Left colon (tissue), 2 donors: ENCODE measurements around the gene MGLL. TPM values are rescaled to one million over a fixed set of nuclear protein-coding genes. Genes with fewer than 3 reads are reported as not detected.

Experiments used
- ATAC-seq: fragments of 200-7000 bp; cut with Tn5 transposase; one replicate; pipeline ENCODE4 v1.9.1; 2020; ENCODE audit warnings: mild to moderate bottlenecking, moderate library complexity
- DNase-seq, 2 donors: peaks; one replicate each; pipeline ENCODE4 v3.0.0-alpha.2; 2020
- intact Hi-C, 2 donors: fragments of 100-400 bp; cut with DNase I in 1 of 2; cut with micrococcal nuclease in 1 of 2; formaldehyde crosslinking; loops; one replicate each; pipeline versions ENCODE4 v1.11.2 to v1.14.0; 2022; cut with DNase I, micrococcal nuclease
- total RNA-seq, 2 donors: library from RNA; stranded (reverse); fragmentation: NEBNext Ultra II Directional; extraction: Animal tissue kit (Norgen Biotek cat#: 25700); gene quantifications; one replicate each; pipeline ENCODE4 v1.2.1, GENCODE V29; 2021
- donor health status: DM: no; HTN: no; CAD: no.
- donor health status: DM: yes; HTN: yes; CAD: no.

The MGLL gene
- total RNA-seq, 2 donors from 2014 or later: 271 to 338 TPM

DNA sequence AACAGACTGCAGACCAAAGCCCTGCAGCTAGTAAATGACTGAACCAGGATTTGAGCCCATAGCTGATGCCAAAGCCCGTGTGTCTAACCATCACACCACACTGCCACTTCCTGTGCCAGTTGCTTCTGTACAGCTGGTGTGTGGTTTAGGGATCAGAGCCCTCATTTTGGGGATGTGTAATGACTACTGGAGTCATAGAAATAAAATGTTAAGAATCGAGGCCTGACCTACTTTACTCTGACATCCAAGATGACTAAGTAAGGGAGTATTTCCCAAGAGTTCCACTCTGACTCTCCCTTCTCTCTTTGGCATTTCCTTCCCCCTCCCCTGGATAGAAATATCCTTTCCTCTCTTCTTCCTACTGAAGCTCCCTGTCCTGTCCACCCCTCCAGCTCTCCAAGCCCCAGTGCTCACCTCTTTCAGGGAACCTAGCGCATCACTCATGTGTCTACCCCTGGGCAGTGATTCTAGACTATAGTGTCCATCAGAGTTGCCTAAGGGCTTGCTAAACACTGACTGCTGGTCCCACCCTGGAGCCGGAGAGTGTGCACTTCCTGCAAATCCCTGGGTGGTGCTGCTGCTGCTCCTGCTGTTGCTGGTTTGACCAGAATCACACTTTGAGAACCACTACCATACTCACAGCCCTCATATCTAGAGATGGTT is 53.8 kb downstream of the MGLL start:
- peak; percentile 47 for ATAC-seq
- intact Hi-C loops: no loop called here
- peak in 1 of 2 donors; percentile 24 for DNase-seq

DNA sequence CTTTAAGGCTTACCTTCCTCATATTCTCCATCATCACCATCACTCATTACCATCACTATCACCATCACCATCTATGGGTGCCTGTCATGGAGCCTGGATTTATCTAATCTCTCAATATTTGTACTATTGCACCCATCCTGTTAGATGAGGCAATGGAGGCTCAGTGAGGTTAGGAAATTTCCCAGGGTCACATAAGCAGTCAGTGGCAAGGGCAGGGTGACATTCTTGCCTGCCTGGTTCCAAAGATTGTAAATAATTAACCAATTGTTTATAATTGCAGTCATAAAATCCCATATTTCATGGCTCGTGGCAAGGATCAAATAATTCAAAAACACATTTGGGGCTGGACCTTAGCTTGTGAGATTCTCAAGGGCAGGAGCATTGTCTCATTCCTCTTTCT is 55.2 kb downstream of the MGLL start:
- ATAC-seq: peak; percentile 48
- intact Hi-C loops: no loop called here

DNA sequence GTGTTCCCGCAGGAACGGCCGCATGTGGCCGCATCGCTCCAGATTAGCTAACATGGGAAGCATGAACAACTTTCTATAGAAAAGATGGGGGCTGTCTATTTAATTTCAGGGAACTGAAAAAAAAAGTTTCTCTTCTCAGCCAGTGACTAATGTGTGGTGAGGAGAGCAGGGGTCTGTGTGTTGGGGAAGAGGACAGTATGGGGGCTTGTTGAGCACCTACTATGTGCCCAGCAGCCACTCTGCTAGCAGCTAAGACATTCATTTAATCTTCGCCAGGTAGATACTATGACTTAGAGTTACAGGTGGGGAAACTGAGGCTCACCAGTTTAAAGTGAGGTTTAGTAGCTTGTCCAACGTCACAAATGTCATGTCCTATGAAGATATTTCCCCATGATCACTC is 56.6 kb downstream of the MGLL start:
- intact Hi-C loops: no loop called here
- DNase-seq (no peak), ATAC-seq (no peak)

More for the DNA sequence above, 55.2 kb downstream of the MGLL start:
- DNase-seq: no peak

DNA sequence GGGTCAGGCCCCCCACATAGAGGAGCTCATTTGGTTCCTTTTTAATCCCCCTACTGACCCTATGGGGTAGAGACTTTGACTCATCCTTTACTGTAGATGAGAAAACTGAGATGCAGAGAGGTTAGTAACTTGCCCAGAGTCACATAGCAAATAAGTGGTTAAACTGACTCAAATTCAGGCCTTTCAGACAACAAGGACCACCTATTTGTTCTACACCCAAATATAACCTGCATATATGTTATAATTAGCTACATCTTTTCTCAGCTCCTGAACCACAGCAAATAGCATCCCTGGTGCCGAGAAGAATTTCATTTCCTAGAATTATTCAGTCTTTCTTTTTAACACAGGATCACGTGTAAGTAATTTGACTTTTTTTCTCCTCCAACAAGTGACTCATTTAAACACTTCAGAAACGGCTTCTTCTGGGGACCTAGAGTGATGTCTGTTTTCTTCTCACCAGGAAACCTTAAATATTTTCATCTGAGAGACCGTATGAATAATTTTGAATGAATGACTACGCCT is 57.4 kb downstream of the MGLL start:
- DNase-seq (no peak), ATAC-seq (no peak)
- intact Hi-C loops: no loop called here

DNA sequence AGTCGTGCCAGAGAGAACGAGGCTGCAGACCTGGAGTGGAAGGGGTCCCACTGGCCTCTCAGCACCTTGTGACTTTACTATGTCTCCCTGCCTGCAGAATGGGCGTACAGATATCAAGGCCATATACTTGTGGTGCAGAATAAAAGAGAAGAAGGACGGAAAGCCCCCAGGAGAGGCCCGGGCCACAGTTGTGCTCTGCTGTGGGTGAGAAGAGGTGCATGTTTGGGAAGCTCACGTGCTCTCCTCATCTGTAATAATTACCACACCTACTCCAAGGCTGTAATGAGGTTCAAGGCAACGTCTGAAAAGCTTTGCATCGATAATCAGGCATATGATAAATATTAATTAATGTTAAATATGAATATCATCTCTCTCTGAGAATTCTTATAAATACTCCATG is 58.0 kb downstream of the MGLL start:
- intact Hi-C loops: no loop called here
- no peak for DNase-seq
- no peak for ATAC-seq

DNA sequence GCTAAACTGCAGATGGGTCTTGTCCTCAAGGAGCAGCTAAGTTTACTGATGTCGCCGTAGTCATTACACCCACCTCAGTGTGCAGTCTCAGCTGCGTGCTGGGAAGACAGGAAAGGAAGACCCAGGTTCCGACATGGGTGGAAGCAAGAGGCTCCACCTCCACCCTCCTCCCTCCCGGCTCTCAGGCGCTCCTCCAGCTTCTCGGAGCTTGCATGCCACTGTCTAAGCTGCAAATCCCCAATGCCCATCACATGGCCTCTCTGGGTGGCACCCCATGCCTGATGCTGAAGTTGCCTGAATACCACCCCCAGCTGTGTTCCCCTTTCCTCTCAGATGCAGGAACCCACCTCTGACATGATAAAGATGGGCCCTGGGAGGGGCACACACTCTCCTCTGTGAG is 58.5 kb downstream of the MGLL start:
- DNase-seq (peak in 1 of 2 donors; percentile 19), ATAC-seq (no peak)
- intact Hi-C loops: no loop called here

DNA sequence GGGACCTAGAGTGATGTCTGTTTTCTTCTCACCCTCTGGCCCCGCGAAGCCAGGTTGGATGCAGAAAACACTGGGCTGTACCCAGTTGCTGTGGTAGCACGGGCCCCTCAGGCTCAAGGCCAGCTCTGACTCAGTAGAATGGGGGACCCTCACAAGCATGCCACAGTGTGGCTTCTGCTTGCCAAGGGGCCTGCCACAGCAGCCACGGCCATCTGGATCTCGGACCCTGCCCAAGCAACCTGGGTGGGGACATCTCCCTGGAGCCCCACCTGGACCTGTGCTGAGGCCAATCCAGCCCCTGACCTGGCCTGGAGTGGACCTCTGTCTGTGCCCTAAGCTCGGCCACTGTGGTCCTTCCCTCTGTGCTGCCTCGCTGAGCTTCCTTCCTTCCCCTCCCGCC is 59.0 kb downstream of the MGLL start:
- ATAC-seq (no peak), DNase-seq (peak in 1 of 2 donors; percentile 24)
- intact Hi-C loops: no loop called here

DNA sequence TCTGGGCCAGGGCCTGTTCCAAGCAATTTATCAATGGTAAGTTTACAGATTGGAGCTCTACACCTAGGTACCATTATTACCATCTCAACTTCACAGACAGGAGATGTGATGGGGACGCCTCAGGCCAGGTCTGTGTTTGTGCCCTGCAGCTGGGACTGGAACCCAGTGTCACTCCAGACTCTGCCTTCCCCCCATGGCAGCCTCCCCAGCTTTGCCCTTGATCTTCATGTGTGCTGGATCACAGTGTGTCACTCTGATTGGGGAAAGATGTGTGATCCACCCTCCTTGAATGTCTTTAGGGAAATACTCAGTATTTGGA is 59.6 kb downstream of the MGLL start:
- intact Hi-C loops: no loop called here
- DNase-seq: peak in 1 of 2 donors; percentile 21
- ATAC-seq: no peak

DNA sequence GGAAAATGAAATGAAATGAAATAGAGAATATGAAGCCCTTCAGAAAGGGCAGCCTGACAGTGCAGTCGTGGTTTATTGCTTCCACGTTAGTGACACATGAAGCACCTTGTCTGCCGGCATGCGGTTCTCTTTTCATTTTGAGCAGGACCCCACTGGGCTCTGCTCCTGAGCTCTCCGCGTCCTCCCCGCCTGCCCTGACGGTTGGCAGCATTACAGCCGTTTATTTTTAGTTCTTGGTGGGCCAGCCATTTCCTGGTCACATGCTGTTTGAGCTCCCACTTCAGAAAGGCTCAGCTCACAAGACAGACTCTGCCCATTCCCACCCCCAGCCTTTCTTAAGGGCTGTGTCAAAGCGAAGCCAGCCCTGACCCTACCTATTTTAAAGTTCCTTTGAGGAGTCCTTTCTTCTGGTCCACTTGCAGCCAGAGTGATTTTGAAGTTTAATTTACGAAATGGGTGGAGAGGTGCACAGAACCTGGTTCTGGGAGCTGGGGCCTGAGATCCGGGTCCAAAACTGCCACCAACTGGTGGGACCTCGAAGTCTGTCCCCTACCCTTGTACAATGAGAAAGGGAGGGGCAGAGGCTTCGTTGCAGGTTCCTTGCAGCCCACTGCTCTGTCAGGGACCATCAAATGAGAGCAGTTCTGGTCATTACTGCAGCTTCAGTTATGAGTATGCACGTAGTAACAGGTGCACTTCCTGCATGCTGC is 60.1 kb downstream of the MGLL start:
- DNase-seq: peak in 1 of 2 donors; percentile 41
- ATAC-seq: no peak
- intact Hi-C loops: no loop called here

DNA sequence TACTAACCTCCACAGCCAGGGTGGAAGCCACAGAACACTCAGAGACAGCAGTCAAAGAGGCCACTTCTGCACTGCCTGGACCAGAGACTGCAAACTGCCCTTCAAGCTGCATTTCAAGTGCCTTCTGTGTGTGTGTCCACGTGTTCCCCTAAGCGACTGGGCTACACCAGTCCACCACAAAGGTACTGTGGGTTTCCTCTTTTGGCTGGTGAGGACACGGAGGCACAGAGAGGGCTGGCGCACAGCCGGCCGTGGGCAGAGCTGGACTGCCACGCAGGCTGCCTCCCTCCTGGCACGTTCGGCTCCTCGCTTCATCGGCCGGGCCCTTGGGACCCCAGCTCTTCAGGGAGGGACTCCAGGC is 60.9 kb downstream of the MGLL start:
- ATAC-seq: no peak
- intact Hi-C loops: no loop called here
- peak in 1 of 2 donors; percentile 35 for DNase-seq

DNA sequence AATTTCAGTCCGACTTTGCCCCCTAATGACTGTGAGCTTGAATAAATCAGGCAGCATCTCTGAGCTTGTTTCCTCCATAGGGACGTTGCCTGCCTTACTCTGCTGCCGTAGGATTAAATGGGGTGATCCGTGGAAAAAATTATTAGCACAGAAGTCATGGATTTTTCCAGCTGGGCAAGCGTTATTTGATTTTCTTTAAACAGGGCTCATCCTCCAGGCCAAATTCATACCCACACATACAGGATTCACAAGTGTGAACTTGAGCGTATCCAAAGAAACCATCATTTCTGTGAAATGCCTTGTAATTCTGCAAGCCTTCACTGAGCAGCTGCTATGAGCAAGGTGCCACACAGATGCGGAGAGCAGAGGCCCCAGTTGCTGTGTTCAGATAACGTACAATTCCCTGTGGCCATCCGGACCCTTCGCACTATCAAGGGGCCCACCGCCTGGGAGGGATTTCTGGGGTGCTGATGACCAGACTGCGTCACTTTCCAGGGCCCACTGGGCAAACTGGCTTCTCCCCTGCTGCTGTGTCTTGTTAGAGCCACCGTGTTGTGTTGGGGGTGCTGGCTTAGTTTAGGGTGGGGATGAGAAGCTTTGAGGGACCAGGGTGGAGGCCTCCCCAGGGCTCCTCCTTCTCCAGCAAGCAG is 61.4 kb downstream of the MGLL start:
- DNase-seq: no peak
- ATAC-seq: no peak
- intact Hi-C loops: no loop called here

DNA sequence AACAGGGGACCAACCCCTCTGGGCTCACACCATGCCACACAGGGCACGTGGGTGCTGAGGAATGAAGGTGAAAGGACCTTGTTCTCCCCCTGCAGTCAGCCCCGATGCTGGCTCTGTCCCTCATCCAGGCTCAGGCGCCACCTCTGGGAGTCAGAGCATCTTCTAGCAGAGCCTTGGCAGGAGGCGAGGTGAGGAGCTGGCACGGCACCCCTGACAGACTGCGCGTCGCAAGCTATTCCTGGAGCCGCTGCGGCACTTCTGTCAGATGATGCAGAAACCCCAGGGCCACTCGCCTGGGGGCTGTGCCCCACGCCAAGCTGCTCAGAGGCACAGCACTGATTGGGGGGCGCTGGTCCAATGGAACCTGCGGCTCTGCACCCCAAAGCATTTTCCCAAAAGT is 62.0 kb downstream of the MGLL start:
- ATAC-seq (no peak), DNase-seq (peak in 1 of 2 donors; percentile 35)
- intact Hi-C loops: no loop called here

DNA sequence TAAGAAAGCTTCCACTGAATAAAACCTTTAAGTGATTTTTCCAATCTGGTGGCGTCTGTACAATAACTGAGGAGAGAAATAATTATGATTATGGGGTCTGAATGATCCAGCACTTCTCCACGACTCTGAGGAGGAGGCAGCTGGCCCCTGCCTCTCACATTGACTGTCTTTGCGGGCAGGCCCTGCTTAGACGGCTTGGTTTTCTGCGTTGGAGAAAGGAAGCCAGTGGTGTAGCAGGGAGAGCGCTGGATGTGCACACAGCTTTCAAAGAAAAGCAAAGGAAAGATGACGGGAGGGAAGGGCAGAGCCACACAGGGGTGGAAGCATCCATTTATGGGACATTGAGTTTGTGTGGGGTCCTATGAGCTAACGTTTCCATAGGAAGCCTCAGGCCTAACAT is 62.5 kb downstream of the MGLL start:
- DNase-seq: no peak
- no peak for ATAC-seq
- intact Hi-C loops: no loop called here

DNA sequence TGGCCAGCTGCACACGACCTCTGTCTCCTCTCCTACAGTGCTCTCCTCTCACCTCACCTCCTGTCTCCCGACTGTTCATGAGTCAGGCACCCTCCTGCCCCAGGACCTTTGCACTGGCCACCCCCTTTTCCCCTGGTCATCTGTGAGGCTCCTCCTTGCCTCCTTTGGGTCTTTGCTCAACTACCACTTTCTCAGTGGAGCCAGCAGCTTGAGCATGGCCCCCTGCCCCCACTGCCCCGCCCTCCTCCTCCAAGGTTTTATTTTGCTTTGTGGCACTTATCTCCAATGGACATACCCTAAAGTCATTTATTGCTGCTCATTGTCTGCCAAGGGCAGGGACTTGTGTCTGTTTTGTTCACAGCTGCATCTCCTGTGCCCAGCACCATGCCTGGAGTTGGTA is 64.3 kb downstream of the MGLL start:
- peak; percentile 32 to 61 for DNase-seq
- ATAC-seq: peak; percentile 74
- intact Hi-C loops: no loop called here

DNA sequence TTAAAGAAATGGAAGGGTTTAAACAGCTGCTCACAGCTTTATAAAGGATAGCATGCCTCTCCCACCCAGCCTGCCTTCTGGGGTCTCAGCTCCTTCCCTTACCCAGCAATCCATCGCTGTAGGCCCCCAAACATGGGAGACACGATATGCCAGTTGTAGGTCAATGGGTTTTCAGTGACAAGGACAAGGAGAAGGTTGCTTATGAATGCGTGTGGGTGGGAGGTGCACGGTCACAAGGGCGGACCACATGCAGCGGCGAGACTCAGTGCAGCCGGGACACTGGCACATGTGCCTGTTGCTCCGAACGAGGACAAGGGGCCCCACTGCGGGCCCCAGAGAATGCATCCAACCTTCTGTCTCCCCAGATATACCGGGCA is 67.0 kb downstream of the MGLL start:
- no peak for DNase-seq
- no peak for ATAC-seq
- intact Hi-C loops: no loop called here

DNA sequence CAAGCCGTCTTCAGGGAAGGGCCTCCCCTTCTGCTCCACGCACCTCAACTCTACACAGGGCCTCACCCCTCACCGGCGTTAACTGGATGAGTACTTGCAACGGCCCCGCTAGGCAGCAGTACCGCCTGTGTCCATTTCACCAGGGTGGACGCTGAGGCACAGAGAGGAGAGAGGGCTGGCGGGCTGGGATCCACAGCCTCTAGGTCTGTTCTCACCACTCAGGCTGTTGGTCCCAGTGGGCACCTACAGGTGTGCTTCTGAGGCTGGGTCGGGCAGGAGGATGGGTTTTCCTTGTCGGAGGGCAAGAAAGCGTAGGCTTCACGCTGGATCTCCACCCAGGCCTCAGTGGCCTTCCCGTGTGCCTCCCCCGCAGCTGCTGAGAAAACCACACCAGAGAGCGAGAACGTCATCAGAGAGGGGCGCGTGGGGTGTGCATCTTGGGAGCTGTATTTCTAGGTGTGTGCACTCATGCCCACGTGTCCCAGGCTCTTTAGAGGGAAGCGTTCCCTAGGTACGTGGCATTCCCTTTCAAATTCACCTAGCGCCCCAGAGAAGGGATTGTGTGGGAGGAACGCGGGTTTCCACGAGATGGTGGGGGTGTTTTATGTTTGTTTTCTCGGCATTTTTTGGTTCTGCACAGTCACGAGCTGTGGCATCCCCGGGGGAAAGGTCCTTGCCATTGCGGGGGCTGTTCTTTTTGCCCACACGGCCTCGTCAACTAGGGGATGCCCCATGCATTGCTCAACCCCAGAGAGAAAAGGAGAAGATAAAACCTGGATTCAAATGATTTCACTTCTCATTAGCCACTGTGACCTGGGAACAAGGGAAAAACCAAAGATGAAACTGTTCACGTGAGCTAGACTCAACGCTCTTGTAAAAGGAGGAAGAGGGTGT is 67.7 kb downstream of the MGLL start:
- no peak for ATAC-seq

DNA sequence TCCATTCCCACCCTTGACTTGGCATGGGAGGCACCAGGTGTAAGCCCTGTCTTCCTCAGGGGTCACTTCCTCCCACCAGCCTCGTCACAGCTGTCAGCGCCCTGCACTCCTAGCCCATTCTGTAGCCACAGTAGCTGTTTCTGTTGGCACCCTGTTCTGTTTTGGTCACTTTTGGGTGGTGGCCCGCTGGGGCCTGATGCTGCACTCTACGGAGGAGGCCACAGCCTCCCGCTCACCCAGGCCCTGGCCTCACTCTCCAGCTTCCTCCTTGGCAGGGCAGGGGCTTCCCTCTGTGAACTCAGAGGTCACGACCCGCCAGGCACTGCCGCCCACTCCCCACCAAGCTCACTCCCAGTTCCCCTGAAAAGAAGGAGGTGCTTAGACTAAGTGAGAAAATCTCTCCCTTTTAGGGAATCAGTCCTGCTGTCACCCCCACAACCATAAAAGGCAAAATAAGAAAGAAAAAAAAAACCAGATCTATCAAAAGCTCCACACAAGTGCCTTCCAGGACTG is 68.4 kb downstream of the MGLL start:
- intact Hi-C loops: no loop called here
- ATAC-seq: no peak
- DNase-seq: no peak

More for the DNA sequence above, 67.7 kb downstream of the MGLL start:
- DNase-seq: no peak
- intact Hi-C loops: no loop called here

DNA sequence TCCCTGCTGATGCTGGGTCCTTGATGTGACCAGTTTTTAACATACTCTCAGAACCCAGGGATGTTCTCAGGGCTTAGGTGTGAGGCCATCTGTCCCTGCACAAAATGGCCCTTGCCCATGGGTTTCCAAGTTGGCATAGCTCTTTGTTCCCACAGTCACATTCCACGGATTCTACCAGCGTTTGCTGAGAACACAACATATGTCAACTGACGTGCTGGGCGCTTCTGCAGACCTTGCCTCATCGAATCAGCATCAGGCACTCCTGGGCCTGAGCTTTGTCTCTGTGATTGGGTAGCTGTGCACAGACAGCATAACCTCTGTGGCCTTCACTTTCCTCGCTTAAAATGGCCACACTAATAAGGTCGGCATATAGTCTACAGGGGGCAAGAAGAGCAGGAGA is 69.0 kb downstream of the MGLL start:
- ATAC-seq (no peak), DNase-seq (no peak)
- intact Hi-C loops: no loop called here

DNA sequence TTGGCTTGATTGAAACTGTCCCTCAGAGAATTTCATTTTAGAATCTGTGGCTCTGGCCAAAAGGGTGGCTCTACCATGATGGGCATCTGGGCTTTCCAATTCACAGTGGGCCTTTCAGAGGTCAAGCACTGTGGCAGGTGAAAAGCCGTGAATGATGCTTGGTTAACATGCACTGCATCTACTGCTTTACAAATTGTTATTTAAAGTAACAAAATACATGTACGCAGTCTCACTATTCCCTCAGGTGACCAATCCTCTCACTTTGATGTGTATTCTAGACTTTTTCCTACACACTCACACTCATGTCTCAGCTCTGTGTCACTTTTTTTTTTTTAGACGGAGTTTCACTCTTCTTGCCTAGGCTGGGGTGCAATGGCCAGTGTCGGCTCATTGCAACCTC is 70.5 kb downstream of the MGLL start:
- DNase-seq (no peak), ATAC-seq (no peak)
- intact Hi-C loops: no loop called here
